GM21619 (cell line): ENCODE results near the gene TECPR1.

Experiments
- ATAC-seq: cut with Tn5 transposase; IDR thresholded peaks from one replicate; pipeline ENCODE4 v1.9.1; 2021; ENCODE audit not compliant: unreplicated experiment

TECPR1 gene

GRCh38 chr7:98285157-98286092, 33.4 kb upstream of the TECPR1 start:
- ATAC-seq, result no peak

- no peak for ATAC-seq
Observed at GRCh38 chr7:98284335-98285036, 32.5 kb upstream of the TECPR1 start.

GRCh38 chr7:98283887-98284222, 31.8 kb upstream of the TECPR1 start:
- ATAC-seq, result no peak

- no peak for ATAC-seq
Observed at GRCh38 chr7:98283127-98283886, 31.3 kb upstream of the TECPR1 start.

GRCh38 chr7:98282703-98283102, 30.7 kb upstream of the TECPR1 start:
- ATAC-seq, result no peak

DNA sequence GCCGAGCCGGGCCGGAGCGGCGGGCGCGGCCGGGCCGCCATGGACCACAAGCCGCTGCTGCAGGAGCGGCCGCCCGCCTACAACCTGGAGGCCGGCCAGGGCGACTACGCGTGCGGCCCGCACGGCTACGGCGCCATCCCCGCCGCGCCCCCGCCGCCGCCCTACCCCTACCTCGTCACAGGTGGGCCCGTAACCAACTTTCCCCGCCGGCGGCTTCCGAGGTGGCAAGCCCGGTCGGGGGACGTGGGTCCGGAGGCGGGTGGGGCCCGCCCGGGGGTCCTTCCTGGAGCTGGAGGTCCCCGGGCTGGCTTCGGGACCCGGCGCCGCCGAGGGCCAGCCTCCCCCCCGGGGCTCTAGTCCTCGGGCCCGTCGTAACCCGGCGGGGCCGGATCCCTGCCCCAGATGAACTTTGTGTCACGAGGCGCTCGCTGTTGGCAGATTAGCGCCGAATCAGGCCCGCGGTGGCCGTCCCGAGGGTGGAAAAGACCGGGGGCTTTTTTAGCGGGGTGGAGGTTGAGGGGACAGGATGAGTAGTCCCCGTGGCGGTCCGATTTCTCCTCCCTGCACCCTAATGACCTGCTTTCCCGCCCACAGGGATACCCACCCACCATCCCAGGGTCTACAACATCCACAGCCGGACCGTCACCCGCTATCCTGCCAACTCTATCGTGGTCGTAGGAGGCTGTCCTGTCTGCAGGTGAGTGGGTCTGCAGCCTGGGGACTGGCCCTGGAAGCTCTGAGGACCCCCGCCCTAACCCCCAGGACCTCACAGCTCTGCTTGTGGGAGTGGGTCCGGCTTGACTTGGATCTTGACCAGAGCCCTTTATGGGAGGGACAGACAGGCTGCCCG, 29.9 kb upstream of the TECPR1 start:
- ATAC-seq, result peak; percentile 16

- peak; percentile 75 for ATAC-seq
Observed at GRCh38 chr7:98280791-98281756, 29.0 kb upstream of the TECPR1 start, which contains the start of gene BRI3. Gene BRI3, plus strand, starts transcription at chr7:98281686. Its CDS starts 110 bp downstream, at chr7:98281796.

DNA sequence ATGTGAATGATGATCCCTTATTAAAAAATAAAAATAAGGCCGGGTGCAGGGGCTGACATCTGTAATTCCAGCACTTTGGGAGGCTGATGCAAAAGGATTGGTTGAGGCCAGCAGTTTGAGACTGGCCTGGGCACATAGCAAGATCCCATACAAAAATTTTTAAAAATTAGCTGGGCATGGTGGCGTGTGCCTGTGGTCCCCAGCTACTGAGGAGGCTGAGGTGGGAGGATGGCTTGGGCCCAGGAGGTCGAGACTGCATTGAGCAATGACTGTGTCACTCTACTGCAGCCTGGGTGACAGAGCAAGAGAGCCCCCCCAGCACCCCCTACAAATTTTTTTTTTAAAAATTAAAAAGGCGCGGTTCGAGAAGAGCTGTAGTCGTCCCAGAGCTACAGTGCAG, 28.3 kb upstream of the TECPR1 start:
- no peak for ATAC-seq

- no peak for ATAC-seq
Observed at GRCh38 chr7:98278936-98279335, 26.9 kb upstream of the TECPR1 start.

GRCh38 chr7:98278408-98278807, 26.4 kb upstream of the TECPR1 start:
- ATAC-seq, result no peak

GRCh38 chr7:98276241-98276761, 24.3 kb upstream of the TECPR1 start:
- no peak for ATAC-seq

- no peak for ATAC-seq
Observed at GRCh38 chr7:98267303-98267702, 15.3 kb upstream of the TECPR1 start.

DNA sequence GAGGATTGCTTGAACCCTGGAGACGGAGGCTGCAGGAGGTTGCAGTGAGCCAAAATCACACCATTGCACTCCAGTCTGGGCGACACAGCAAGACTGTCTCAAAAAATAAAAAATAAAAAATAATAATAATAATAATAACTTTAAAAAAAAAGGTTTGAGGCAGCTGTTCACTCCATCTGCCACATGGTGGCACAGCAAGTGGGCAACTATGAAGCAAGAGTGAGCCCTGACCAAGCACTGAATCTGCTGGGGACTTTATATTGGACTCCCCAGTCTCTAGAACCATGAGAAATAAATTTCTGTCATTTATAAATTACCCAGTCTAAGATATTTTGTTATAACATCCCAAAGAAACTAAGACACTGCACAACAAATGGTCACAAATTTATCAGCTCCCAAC, 14.8 kb upstream of the TECPR1 start:
- ATAC-seq, result no peak

DNA sequence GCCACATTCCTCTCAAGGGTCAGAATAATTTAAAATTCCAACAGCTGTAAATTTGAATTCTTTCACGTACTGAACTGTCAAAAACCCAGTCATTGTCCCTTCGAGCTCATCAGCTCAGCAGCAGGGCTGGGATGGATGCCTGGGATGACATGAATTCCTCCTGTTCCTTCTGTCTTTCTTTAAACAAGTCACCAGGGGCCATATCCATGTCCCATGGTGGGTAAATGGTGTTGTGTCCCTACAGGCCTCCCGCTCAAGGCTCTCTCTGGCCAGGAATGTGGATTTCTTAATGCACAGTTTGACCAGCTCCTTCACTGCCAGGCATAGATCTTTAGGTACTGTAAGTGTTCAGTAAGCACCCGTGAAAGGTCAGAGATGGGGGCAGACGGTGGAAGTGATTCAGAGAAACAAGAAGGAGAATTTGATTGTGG, 13.8 kb upstream of the TECPR1 start:
- no peak for ATAC-seq

- no peak for ATAC-seq
Observed at GRCh38 chr7:98257701-98258100, 5.7 kb upstream of the TECPR1 start.

DNA sequence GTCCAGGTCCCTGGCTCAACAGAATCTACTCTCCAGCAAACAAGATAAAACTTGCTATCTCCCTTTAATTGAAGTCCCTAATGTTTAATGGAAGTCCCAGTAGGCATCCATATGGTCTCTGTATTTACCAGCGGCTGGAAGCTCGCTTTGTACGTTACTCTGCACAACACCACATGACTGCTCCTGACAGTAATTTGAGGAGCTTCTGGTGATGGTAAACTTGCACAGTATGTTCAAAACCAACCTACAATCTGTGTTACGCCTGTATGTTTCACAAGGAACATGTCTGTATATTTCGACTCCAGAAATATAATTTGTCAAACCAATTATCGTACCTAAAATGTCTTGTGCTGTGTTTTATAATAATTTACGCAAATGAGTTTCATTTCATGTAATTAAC, 4.4 kb upstream of the TECPR1 start:
- ATAC-seq, result no peak

DNA sequence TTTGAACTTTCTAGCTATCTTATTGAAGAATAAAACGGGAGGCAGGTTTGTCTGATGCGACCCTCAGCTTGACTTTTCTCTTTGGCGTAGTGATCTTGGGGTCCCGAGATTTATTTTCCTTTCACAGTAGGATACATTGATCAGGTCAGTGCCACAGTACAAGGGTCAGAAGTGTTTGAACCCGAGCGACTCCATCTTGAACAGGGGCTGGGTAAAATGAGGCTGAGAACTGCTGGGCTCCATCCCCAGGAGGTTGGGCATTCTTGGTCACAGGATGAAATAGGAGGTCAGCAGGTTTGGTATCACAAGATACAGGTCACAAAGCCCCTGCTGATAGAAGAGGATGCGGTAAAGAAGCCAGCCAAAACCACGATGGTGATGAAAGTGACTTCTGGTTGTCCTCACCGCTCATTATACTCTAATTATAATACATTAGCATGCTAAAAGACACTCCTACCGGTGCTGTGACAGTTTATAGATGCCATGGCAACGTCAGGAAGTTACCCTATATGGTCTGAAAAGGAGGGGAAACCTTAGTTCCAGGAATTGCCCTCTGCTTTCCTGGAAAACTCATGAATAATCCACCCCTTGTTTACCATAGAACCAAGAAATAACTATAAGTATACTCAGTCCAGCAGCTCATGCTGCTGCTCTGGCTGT, 3.0 kb upstream of the TECPR1 start:
- ATAC-seq, result no peak

DNA sequence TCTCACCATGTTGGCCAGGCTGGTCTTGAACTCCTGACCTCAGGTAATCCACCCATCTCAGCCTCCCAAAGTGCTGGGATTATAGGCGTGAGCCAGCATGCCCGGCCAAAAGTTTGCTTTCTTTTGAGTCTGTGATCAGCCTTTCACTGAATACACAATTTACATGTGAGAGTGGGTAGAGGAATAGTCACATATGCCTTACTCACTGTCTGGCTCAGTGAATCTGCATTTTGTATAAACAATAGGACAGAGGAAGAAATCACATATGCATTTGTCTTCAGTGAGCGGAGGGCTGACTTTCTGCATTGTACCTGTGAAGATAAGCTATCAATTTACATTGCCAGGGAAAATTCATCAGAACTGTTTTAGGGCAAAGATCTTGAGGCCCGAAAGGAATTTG, 2.5 kb upstream of the TECPR1 start:
- no peak for ATAC-seq
